Measurements from ENCODE around the gene ATP2C1.
"Not testable (repeated sequence)": the region's sequence is repeated elsewhere in the genome, so short reads cannot be mapped to it uniquely, and the experiment has no call there.

ATP2C1 gene

GRCh38 chr3:130939753-130940152 is 45.9 kb downstream of the ATP2C1 start:
- DNase-seq (ENCODE audit: low read depth in 2 of 2): no peak

DNA sequence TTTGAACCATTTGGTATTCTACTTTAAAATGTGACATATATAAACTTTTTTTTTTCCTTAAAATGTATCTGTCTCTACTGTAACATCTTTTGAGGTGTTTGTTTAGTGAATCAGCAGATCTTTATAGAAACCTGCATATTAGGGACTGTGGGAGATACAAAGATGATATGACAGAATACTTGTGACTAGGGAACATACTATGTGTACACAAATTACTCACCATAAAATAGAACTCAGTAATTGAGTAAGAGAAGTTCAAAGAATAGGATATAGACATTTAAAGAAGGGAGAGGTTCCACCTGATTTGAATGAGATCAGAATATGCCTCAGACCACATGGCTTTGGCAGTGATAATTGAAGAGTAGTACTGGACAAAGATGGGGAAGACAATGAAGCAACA is 47.9 kb downstream of the ATP2C1 start:
- DNase-seq (ENCODE audit: low read depth in 2 of 2): no peak

GRCh38 chr3:130946882-130947281 is 53.0 kb downstream of the ATP2C1 start:
- no peak for DNase-seq (ENCODE audit: low read depth in 2 of 2)

GRCh38 chr3:130948001-130948773 is 54.3 kb downstream of the ATP2C1 start:
- DNase-seq (ENCODE audit: low read depth in 2 of 2): no peak

- no peak for DNase-seq (ENCODE audit: low read depth in 2 of 2)
Observed at GRCh38 chr3:130948929-130949328, 55.0 kb downstream of the ATP2C1 start.

GRCh38 chr3:130950124-130950523 is 56.2 kb downstream of the ATP2C1 start:
- no peak for DNase-seq (ENCODE audit: low read depth in 2 of 2)

- DNase-seq (ENCODE audit: low read depth in 2 of 2): no peak
Observed at GRCh38 chr3:130950641-130951040, 56.8 kb downstream of the ATP2C1 start.

DNA sequence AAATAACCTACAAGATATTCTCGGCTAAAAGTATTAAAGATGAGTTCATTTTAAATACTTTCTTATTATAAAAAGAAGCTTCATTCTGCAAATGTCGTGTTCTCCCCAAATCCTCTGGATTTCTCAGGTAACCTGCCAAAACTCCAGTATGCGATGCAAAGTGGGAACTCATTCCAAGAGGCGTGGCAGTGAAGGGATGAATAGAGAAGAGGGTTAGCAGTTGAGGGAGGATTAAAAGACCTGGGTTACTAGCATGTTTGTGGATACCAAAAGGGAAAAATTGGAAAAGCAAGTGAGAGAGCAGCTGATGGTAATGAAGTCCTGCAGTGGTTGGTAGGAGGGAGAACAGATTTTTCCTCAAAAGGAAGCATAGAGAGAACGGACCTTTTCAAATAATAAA is 61.6 kb downstream of the ATP2C1 start:
- DNase-seq (ENCODE audit: low read depth in 2 of 2): no peak

DNA sequence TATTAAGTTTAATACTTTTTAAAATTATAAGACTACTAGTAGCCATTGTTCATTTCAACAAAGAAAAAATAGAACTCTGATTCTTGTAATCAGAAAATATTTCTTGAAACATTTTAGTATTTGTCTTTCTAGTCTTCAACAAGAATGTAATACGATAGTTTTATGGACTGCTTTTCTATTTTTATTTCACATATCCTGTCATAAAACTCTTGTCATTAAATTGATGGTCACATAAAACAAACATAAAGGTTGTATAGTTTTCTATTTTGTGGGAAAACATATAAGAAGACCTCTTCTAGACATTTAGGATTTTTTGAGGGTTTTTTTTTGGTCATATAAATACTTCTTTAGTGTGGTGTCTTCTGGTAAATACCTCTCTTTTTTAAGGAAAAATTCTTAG is 62.4 kb downstream of the ATP2C1 start:
- no peak for DNase-seq (ENCODE audit: low read depth in 2 of 2)

- no peak for DNase-seq (ENCODE audit: low read depth in 2 of 2)
Observed at GRCh38 chr3:130956721-130957120, 62.8 kb downstream of the ATP2C1 start.

GRCh38 chr3:130960139-130960795 is 66.4 kb downstream of the ATP2C1 start:
- no peak for DNase-seq (ENCODE audit: low read depth in 2 of 2)

GRCh38 chr3:130961458-130961857 is 67.6 kb downstream of the ATP2C1 start:
- no peak for DNase-seq (ENCODE audit: low read depth in 2 of 2)

- DNase-seq (ENCODE audit: low read depth in 2 of 2): no peak
Observed at GRCh38 chr3:130963444-130963843, 69.6 kb downstream of the ATP2C1 start.

GRCh38 chr3:130963878-130964277 is 70.0 kb downstream of the ATP2C1 start:
- DNase-seq (ENCODE audit: low read depth in 2 of 2): no peak

DNA sequence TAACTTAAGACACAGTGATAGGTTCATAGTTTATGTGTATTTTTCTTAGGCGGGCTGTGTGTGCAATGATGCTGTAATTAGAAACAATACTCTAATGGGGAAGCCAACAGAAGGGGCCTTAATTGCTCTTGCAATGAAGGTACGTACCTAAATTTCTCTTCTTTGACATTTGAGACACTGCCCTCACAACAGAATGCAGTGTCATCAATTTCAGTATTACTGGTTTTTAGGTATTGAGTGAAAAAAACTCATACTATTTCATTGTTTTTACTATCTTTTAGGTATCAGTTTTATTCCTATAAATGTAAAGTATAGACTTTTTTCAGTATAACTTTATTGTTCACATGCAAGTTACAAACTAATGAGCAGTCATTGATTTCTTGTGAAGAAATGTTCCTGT is 73.4 kb downstream of the ATP2C1 start:
- no peak for DNase-seq (ENCODE audit: low read depth in 2 of 2)

- DNase-seq (ENCODE audit: low read depth in 2 of 2): no peak
Observed at GRCh38 chr3:130968221-130968620, 74.3 kb downstream of the ATP2C1 start.

DNA sequence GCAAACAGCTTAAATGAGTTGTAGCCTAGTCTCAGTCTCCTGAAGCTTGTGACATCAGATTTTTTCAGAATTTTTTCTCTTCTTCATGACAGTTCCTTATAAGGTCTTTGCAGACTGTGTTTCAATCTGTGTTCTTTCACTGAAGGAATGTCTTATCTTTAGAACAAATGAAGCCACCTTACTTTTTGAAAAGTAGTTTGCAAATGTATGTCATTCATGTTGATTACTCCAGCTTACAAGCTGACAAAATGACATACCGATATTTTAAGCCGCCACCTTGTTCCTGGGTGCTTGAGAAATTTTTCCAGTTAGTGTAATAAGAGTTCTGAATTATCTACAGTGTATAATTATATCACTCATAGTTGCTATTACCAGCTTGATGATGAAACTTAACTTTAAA is 75.7 kb downstream of the ATP2C1 start:
- DNase-seq (ENCODE audit: low read depth in 2 of 2): no peak

- DNase-seq (ENCODE audit: low read depth in 2 of 2): no peak
Observed at GRCh38 chr3:130971208-130971607, 77.3 kb downstream of the ATP2C1 start.

- not testable (repeated sequence) for DNase-seq (ENCODE audit: low read depth in 2 of 2)
Observed at GRCh38 chr3:130972592-130972991, 78.7 kb downstream of the ATP2C1 start.

GRCh38 chr3:130973406-130973805 is 79.5 kb downstream of the ATP2C1 start:
- DNase-seq (ENCODE audit: low read depth in 2 of 2): no peak

GRCh38 chr3:130974201-130974600 is 80.3 kb downstream of the ATP2C1 start:
- DNase-seq (ENCODE audit: low read depth in 2 of 2): no peak

- DNase-seq (ENCODE audit: low read depth in 2 of 2): no peak
Observed at GRCh38 chr3:130975251-130975650, 81.4 kb downstream of the ATP2C1 start.

GRCh38 chr3:130976706-130977105 is 82.8 kb downstream of the ATP2C1 start:
- no peak for DNase-seq (ENCODE audit: low read depth in 2 of 2)

All from stimulated activated CD8-positive, alpha-beta memory T cell treated with anti-CD3 and anti-CD28 coated beads, Interleukin-7, amount 100 ng/mL, for 4 hours (primary cell).